Neuronal stem cell (in vitro differentiated cells): ENCODE data around the gene CAPN11. TPM values are rescaled to one million over a fixed set of nuclear protein-coding genes. Genes with fewer than 3 reads are reported as not detected.

Experiments
- DNase-seq: peaks from one replicate; pipeline ENCODE4 v3.0.0-alpha.2; 2013; ENCODE audit warnings: low spot score
- H2AFZ ChIP-seq: one replicate; pipeline ENCODE4 v1.6.1; 2013; ENCODE audit warnings: mild to moderate bottlenecking, low read length, inconsistent platforms
- H2AK5ac ChIP-seq: 2 replicates; pipeline ENCODE4 v1.6.1; 2013; ENCODE audit warnings: low read depth, mild to moderate bottlenecking, inconsistent platforms, low read length, moderate library complexity, mixed read lengths
- H2BK120ac ChIP-seq: 2 replicates; pipeline ENCODE4 v1.6.1; 2013; ENCODE audit warnings: low read depth, mild to moderate bottlenecking, inconsistent platforms, low read length, moderate library complexity, mixed read lengths
- H2BK12ac ChIP-seq: one replicate; pipeline ENCODE4 v1.6.1; 2013; ENCODE audit warnings: low read length, inconsistent platforms
- H2BK15ac ChIP-seq: 2 replicates; pipeline ENCODE4 v1.6.1; 2013; ENCODE audit warnings: mild to moderate bottlenecking, low read length, inconsistent platforms, mixed read lengths
- H2BK5ac ChIP-seq: one replicate; pipeline ENCODE4 v1.6.1; 2013; ENCODE audit warnings: inconsistent platforms, mild to moderate bottlenecking, low read length, moderate library complexity
- H3K14ac ChIP-seq: one replicate; pipeline ENCODE4 v1.6.1; 2013; ENCODE audit warnings: low read length, inconsistent platforms
- H3K18ac ChIP-seq: 2 replicates; pipeline ENCODE4 v1.6.1; 2013; ENCODE audit warnings: low read length, inconsistent platforms
- H3K23ac ChIP-seq: 2 replicates; pipeline ENCODE4 v1.6.1; 2013; ENCODE audit warnings: low read depth, mild to moderate bottlenecking, mixed read lengths, low read length, inconsistent platforms; ENCODE audit not compliant: poor library complexity
- H3K27ac ChIP-seq: replicated peaks from 3 replicates; pipeline ENCODE4 v1.5.1; 2013; ENCODE audit warnings: low read length, inconsistent platforms
- H3K27me3 ChIP-seq, 3 experiments: 2 replicates each; pipeline ENCODE4 v1.6.1; 2013; ENCODE audit warnings: low read length in 3 of 3, mild to moderate bottlenecking in 2 of 3, inconsistent platforms in 1 of 3, low read depth in 1 of 3, mixed read lengths in 1 of 3, moderate library complexity in 1 of 3; ENCODE audit not compliant: control insufficient read depth in 3 of 3, insufficient read depth in 3 of 3
- H3K36me3 ChIP-seq, 2 donors: replicated peaks in 1 of 2; 2 replicates each; pipeline ENCODE4 v1.6.1; 2013; ENCODE audit warnings: low read length in 2 of 2; ENCODE audit not compliant: control insufficient read depth in 2 of 2, insufficient read depth in 2 of 2
- H3K4ac ChIP-seq: 2 replicates; pipeline ENCODE4 v1.6.1; 2013; ENCODE audit warnings: inconsistent platforms, mild to moderate bottlenecking, low read length, moderate library complexity
- H3K4me1 ChIP-seq, 2 donors: 1 replicate in 1 of 2; 2 replicates in 1 of 2; pipeline ENCODE4 v1.6.1; 2013; ENCODE audit warnings: low read length in 2 of 2, low read depth in 1 of 2; ENCODE audit not compliant: control insufficient read depth in 2 of 2, insufficient read depth in 1 of 2
- H3K4me2 ChIP-seq: one replicate; pipeline ENCODE4 v1.6.1; 2013; ENCODE audit warnings: mild to moderate bottlenecking, low read length, inconsistent platforms; ENCODE audit not compliant: insufficient read depth, poor library complexity, severe bottlenecking
- H3K4me3 ChIP-seq, 2 donors: 2 replicates each; pipeline ENCODE4 v1.5.1; 2013; ENCODE audit warnings: low read length in 2 of 2, mild to moderate bottlenecking in 2 of 2, inconsistent platforms in 1 of 2, moderate library complexity in 1 of 2
- H3K79me1 ChIP-seq: one replicate; pipeline ENCODE4 v1.6.1; 2013; ENCODE audit warnings: low read depth, mild to moderate bottlenecking, inconsistent platforms, low read length, moderate library complexity
- H3K9ac ChIP-seq: one replicate; pipeline ENCODE4 v1.6.1; 2013; ENCODE audit warnings: mild to moderate bottlenecking, low read depth, low read length, inconsistent platforms; ENCODE audit not compliant: poor library complexity
- H3K9me3 ChIP-seq, 2 donors: replicated peaks in 1 of 2; 2 replicates each; pipeline versions ENCODE3 to v1.6.1; 2013; ENCODE audit warnings: low read length in 2 of 2, mild to moderate bottlenecking in 2 of 2, inconsistent platforms in 1 of 2, low read depth in 1 of 2, mixed read lengths in 1 of 2, moderate library complexity in 1 of 2; ENCODE audit not compliant: control insufficient read depth in 2 of 2, insufficient read depth in 1 of 2
- H4K8ac ChIP-seq: one replicate; pipeline ENCODE4 v1.6.1; 2013; ENCODE audit warnings: low read depth, mild to moderate bottlenecking, inconsistent platforms, low read length, moderate library complexity
- H4K91ac ChIP-seq: one replicate; pipeline ENCODE4 v1.6.1; 2013; ENCODE audit warnings: low read length, low read depth, mild to moderate bottlenecking, inconsistent platforms; ENCODE audit not compliant: poor library complexity
- WGBS, 2 donors: extraction: QIAGEN DNeasy Blood & Tissue Kit; methylation state at CpG; one replicate each; pipeline ENCODE4 v1.1.7; 2013; ENCODE audit warnings: missing lambda C conversion rate in 2 of 2, mixed read lengths in 1 of 2; ENCODE audit not compliant: insufficient read length in 2 of 2, insufficient replicate concordance in 1 of 2; ENCODE audit errors: extremely low coverage in 2 of 2; 5-methylcytosine and 5-hydroxymethylcytosine counted together
- small RNA-seq: library from polyadenylated mRNA; stranded (forward); fragments of <200 nt; extraction: miRNeasy Mini kit (QIAGEN cat#:217004); gene quantifications from one replicate; pipeline ENCODE3, GENCODE V24; 2013; ENCODE audit not compliant: insufficient read depth

The CAPN11 gene

DNA sequence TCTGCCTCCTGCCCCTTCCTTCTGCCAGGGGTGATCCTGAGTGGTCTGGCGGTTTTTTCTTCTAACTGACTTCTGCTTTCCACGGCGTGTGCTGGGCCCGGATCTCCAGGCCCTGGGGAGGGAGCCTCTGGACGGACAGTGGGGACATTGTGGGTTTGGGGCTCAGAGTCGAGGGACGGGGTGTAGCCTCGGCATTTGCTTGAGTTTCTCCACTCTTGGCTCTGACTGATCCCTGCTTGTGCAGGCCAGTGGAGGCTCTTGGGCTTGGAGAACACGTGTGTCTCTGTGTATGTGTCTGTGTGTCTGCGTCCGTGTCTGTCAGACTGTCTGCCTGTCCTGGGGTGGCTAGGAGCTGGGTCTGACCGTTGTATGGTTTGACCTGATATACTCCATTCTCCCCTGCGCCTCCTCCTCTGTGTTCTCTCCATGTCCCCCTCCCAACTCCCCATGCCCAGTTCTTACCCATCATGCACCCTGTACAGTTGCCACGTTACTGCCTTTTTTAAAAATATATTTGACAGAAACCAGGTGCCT is 75.0 kb downstream of the CAPN11 start:
- H2AK5ac ChIP-seq = no peak overlapping the region
- no peak overlapping the region for H4K8ac ChIP-seq
- H3K4me3 ChIP-seq = no peak overlapping the region
- peak overlapping the region; percentile 5 for H3K23ac ChIP-seq
- H2AFZ ChIP-seq = no peak overlapping the region
- no peak overlapping the region for H3K4ac ChIP-seq
- H2BK15ac ChIP-seq = no peak overlapping the region
- peaks cover 20 to 69% of the 10 kb centered on the region in 2 donors for H3K36me3 ChIP-seq
- H3K18ac ChIP-seq = no peak overlapping the region
- H3K27ac ChIP-seq = no peak overlapping the region
- DNase-seq = no peak
- no peak overlapping the region for H3K14ac ChIP-seq
- no peak overlapping the region for H4K91ac ChIP-seq
- no peak overlapping the region for H2BK120ac ChIP-seq
- WGBS, 2 donors = no CpG with 5 or more reads among the region's 14 CpGs
- no peaks in the 10 kb centered on the region for H3K9me3 ChIP-seq
- H2BK5ac ChIP-seq = no peak overlapping the region
- peaks cover 7 to 13% of the 10 kb centered on the region in 2 donors for H3K4me1 ChIP-seq
- no peaks in the 10 kb centered on the region for H3K27me3 ChIP-seq
- no peak overlapping the region for H2BK12ac ChIP-seq
- H3K4me2 ChIP-seq = no peak overlapping the region
- H3K79me1 ChIP-seq = no peaks in the 10 kb centered on the region
- peak overlapping the region; percentile 38 for H3K9ac ChIP-seq

Small RNAs within 50 kb of the gene (small RNA-seq; reads per million reads assigned to genes)
- not detected for gene RN7SL811P
